Activated T-cell treated with anti-CD3 and anti-CD28 coated beads, Interleukin-2, amount 50 U/mL, for 24 hours (primary cell): Measurements from ENCODE around the gene TASOR2.

ENCODE experiments used
- DNase-seq: peaks from one replicate; pipeline ENCODE4 v3.0.0-alpha.2; 2020
- H3K27ac Mint-ChIP-seq: 2 replicates; pipeline ENCODE4 v1.8.0; 2020; ENCODE audit warnings: mild to moderate bottlenecking, mixed read lengths
- H3K27me3 Mint-ChIP-seq: 2 replicates; pipeline ENCODE4 v1.8.0; 2020; ENCODE audit warnings: mixed read lengths
- H3K36me3 Mint-ChIP-seq: 2 replicates; pipeline ENCODE4 v1.8.0; 2020; ENCODE audit warnings: low read depth, mixed read lengths
- H3K4me1 Mint-ChIP-seq: 2 replicates; pipeline ENCODE4 v1.8.0; 2020; ENCODE audit warnings: low read depth, mixed read lengths
- H3K4me3 Mint-ChIP-seq: 2 replicates; pipeline ENCODE4 v1.8.0; 2020; ENCODE audit warnings: mild to moderate bottlenecking, moderate library complexity, mixed read lengths
- H3K9me3 Mint-ChIP-seq: 2 replicates; pipeline ENCODE4 v1.8.0; 2020; ENCODE audit warnings: mixed read lengths

Gene TASOR2

GRCh38 chr10:5649746-5650145 is 34.9 kb upstream of the TASOR2 start:
- Mint-ChIP-seq H3K27me3 (no peaks in the 10 kb centered on the region), H3K27ac (no peak overlapping the region), H3K4me1 (peaks cover 9% of the 10 kb centered on the region), H3K4me3 (no peak overlapping the region), H3K9me3 (no peaks in the 10 kb centered on the region), H3K36me3 (peaks cover 19% of the 10 kb centered on the region)
- DNase-seq, result no peak

- H3K27me3 Mint-ChIP-seq, result no peaks in the 10 kb centered on the region
These were observed 33.8 kb upstream of the TASOR2 start for GRCh38 chr10:5650664-5651387.

GRCh38 chr10:5651388-5651764 is 33.3 kb upstream of the TASOR2 start:
- H3K9me3 Mint-ChIP-seq, result no peaks in the 10 kb centered on the region
- no peak for DNase-seq
- peaks cover 19% of the 10 kb centered on the region for H3K36me3 Mint-ChIP-seq
- no peak overlapping the region for H3K4me3 Mint-ChIP-seq
- H3K27me3 Mint-ChIP-seq, result no peaks in the 10 kb centered on the region
- no peak overlapping the region for H3K27ac Mint-ChIP-seq
- peaks cover 21% of the 10 kb centered on the region for H3K4me1 Mint-ChIP-seq

More at GRCh38 chr10:5650664-5651387, 33.8 kb upstream of the TASOR2 start:
- no peak for DNase-seq
- Mint-ChIP-seq H3K4me1 (peaks cover 19% of the 10 kb centered on the region), H3K27ac (no peak overlapping the region), H3K4me3 (no peak overlapping the region), H3K9me3 (no peaks in the 10 kb centered on the region), H3K36me3 (peaks cover 19% of the 10 kb centered on the region)

- H3K27ac Mint-ChIP-seq, result no peak overlapping the region
These were observed 31.9 kb upstream of the TASOR2 start for GRCh38 chr10:5652746-5653145.

GRCh38 chr10:5654218-5654755 is 30.4 kb upstream of the TASOR2 start:
- H3K27me3 Mint-ChIP-seq, result no peaks in the 10 kb centered on the region
- no peak overlapping the region for H3K27ac Mint-ChIP-seq
- DNase-seq, result no peak
- H3K9me3 Mint-ChIP-seq, result no peaks in the 10 kb centered on the region
- peaks cover 6% of the 10 kb centered on the region for H3K36me3 Mint-ChIP-seq
- H3K4me1 Mint-ChIP-seq, result peaks cover 34% of the 10 kb centered on the region
- no peak overlapping the region for H3K4me3 Mint-ChIP-seq

More at GRCh38 chr10:5652746-5653145, 31.9 kb upstream of the TASOR2 start:
- no peaks in the 10 kb centered on the region for H3K9me3 Mint-ChIP-seq
- H3K4me3 Mint-ChIP-seq, result no peak overlapping the region
- peaks cover 10% of the 10 kb centered on the region for H3K36me3 Mint-ChIP-seq
- H3K4me1 Mint-ChIP-seq, result peaks cover 35% of the 10 kb centered on the region
- DNase-seq, result no peak
- no peaks in the 10 kb centered on the region for H3K27me3 Mint-ChIP-seq

GRCh38 chr10:5655121-5655520 is 29.5 kb upstream of the TASOR2 start:
- Mint-ChIP-seq H3K36me3 (peaks cover 2% of the 10 kb centered on the region), H3K27ac (no peak overlapping the region), H3K4me1 (peaks cover 41% of the 10 kb centered on the region), H3K27me3 (no peaks in the 10 kb centered on the region), H3K9me3 (no peaks in the 10 kb centered on the region), H3K4me3 (no peak overlapping the region)
- no peak for DNase-seq

- H3K27me3 Mint-ChIP-seq, result no peaks in the 10 kb centered on the region
- DNase-seq, result no peak
- H3K4me1 Mint-ChIP-seq, result peaks cover 47% of the 10 kb centered on the region
- H3K36me3 Mint-ChIP-seq, result no peaks in the 10 kb centered on the region
- peak overlapping the region; percentile 47 for H3K27ac Mint-ChIP-seq
- no peaks in the 10 kb centered on the region for H3K9me3 Mint-ChIP-seq
- H3K4me3 Mint-ChIP-seq, result no peak overlapping the region
These were observed 27.7 kb upstream of the TASOR2 start for GRCh38 chr10:5656737-5657579.

GRCh38 chr10:5658871-5659618 is 25.6 kb upstream of the TASOR2 start:
- H3K36me3 Mint-ChIP-seq, result no peaks in the 10 kb centered on the region
- no peaks in the 10 kb centered on the region for H3K27me3 Mint-ChIP-seq
- no peak overlapping the region for H3K27ac Mint-ChIP-seq
- H3K4me3 Mint-ChIP-seq, result no peak overlapping the region
- no peak for DNase-seq
- peaks cover 47% of the 10 kb centered on the region for H3K4me1 Mint-ChIP-seq
- H3K9me3 Mint-ChIP-seq, result no peaks in the 10 kb centered on the region

GRCh38 chr10:5659702-5660528 is 24.7 kb upstream of the TASOR2 start:
- Mint-ChIP-seq H3K4me3 (no peak overlapping the region), H3K9me3 (no peaks in the 10 kb centered on the region), H3K27me3 (no peaks in the 10 kb centered on the region), H3K36me3 (no peaks in the 10 kb centered on the region), H3K4me1 (peaks cover 43% of the 10 kb centered on the region), H3K27ac (no peak overlapping the region)
- no peak for DNase-seq

- H3K4me1 Mint-ChIP-seq, result peaks cover 39% of the 10 kb centered on the region
- no peaks in the 10 kb centered on the region for H3K36me3 Mint-ChIP-seq
- no peaks in the 10 kb centered on the region for H3K9me3 Mint-ChIP-seq
- DNase-seq, result no peak
- no peak overlapping the region for H3K4me3 Mint-ChIP-seq
- H3K27ac Mint-ChIP-seq, result no peak overlapping the region
- H3K27me3 Mint-ChIP-seq, result no peaks in the 10 kb centered on the region
These were observed 23.6 kb upstream of the TASOR2 start for GRCh38 chr10:5661043-5661442.

- H3K27ac Mint-ChIP-seq, result no peak overlapping the region
- H3K4me3 Mint-ChIP-seq, result no peak overlapping the region
- no peaks in the 10 kb centered on the region for H3K27me3 Mint-ChIP-seq
- peaks cover 2% of the 10 kb centered on the region for H3K36me3 Mint-ChIP-seq
- H3K9me3 Mint-ChIP-seq, result no peaks in the 10 kb centered on the region
- peaks cover 34% of the 10 kb centered on the region for H3K4me1 Mint-ChIP-seq
- DNase-seq, result no peak
These were observed 21.7 kb upstream of the TASOR2 start for GRCh38 chr10:5662708-5663579.

- Mint-ChIP-seq H3K4me3 (no peak overlapping the region), H3K36me3 (peaks cover 2% of the 10 kb centered on the region), H3K27me3 (no peaks in the 10 kb centered on the region), H3K9me3 (no peaks in the 10 kb centered on the region), H3K27ac (no peak overlapping the region), H3K4me1 (peaks cover 33% of the 10 kb centered on the region)
- no peak for DNase-seq
These were observed 20.8 kb upstream of the TASOR2 start for GRCh38 chr10:5663692-5664427.
